Hepatic stellate cell (primary cell): ENCODE results near the gene RAI1.

Experiments used
- DNase-seq: peaks from one replicate; pipeline ENCODE4 v3.0.0; 2011; ENCODE audit warnings: low spot score

The RAI1 gene

DNA sequence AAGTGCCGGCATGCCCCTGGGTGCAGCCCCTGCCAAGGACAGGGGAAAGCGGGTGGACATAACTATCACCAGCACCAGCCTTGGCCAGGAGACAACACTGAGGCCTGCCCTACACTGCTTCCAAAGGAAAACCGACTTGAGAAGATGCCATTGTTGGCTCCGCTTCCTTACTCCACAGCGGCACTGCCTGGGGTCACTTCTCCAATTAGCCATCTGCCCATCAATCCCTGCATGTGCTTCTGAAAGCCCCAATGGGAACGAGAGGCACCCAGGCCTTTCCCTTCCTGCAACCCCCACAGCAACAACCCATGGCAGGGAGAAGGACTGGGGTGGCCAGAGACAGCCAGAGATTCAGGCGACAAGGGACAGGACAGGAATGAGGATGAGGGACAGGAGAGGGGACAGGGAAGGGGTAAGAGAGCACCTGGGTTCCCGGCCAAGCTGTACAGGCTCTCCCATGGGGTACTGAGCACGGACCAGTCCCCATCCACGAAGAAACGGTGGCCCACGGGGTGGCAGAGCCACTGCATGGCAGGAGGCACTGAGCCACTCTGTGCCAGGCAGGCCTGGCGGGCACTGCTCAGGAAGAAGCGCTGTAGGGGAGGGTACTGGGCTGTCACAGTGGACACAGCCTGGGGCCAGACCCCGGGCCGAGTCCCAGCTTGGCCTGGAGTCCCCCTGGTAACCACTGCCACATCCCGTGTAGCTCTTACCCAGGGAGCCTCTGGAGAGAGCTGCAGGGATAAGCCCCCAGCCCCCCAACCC, 134.4 kb downstream of the RAI1 start:
- DNase-seq, result no peak

DNA sequence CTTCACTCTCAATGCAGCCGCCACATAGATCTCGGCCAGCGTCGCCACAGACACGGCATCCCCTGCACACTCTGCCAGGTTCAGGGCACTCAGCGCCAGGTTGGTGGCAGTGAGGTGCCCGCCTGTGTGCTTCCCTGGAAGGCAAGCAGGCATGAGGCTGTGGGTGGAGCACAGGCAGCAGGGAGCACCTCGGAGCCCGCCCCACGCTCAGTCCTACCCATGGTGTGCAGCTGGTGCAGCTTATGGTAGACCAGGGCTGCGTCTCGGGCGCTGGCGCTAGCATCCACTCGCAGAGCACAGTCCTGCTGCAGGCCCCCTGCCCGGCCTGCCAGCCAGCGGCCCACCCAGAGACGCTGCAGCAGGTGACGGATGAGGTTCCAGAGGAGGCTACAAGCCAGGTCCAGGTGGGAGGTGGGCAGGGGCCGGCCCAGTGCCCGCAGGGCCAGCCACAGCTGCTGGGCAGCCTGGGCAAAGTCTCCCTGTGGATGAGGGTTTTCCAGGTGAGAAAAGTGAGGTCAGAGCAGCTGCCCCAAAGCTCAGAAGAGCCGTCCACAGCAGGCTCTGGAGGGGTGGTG, 135.1 kb downstream of the RAI1 start:
- DNase-seq, result no peak

DNA sequence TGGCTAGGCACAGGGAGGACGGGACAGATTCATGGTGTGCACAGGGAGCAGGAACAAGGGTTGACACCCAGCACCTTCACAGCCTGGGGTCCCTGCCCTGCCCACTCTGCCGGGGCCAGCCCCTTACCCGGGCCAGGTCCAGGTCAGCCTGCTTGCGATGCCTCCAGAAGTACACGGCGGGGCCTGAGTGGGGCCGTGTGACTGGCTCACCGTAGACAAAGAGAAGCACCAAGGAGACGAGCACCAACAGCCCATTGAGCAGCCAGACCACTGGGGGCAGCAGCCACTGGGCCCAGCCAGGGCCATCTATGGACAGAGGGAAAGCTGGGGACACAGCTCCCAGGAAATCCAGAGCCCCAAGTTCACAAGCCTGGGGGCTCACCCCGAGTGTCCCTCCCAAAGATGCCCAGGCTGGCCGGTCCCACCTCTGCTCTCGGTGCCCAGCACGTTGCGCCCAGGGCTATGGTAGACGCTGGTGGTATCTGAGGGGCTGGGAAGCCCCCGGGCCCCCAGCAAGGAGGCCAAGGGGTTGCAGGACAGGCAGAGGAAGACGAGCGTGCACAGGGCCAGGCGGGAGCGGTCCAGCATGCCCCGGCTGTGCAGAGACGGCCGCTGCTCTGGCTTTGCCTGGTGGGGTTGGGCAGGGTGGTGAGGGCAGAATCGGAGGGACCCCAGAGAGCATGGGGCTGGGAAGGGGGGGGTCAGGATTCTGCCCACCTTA, 135.7 kb downstream of the RAI1 start:
- no peak for DNase-seq

DNA sequence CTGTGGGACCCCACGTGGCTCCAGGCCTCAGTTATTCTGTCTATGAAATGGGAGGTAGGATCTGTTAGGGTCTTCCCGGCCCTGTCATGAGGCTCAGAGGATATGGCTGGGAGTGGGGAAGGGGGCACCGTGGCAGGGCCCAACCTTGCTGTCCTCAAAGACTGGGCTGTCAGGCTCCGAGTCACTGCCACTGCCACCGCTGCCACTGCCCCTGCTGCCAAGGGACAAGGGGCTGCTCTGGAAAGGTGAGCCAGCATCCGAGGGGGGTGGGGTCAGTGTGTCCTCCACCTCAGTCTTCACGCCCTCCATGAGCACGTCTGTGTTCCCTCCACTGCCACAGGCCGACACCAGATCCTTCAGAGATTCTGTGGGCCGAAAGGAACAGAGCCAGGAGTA, 136.3 kb downstream of the RAI1 start:
- DNase-seq, result no peak

- no peak for DNase-seq
Observed at GRCh38 chr17:17818088-17818526, 136.8 kb downstream of the RAI1 start.

- DNase-seq, result no peak
Observed at GRCh38 chr17:17819111-17819510, 137.9 kb downstream of the RAI1 start.

- peak; percentile 93 for DNase-seq
Observed at GRCh38 chr17:17819561-17819995, 138.3 kb downstream of the RAI1 start.

GRCh38 chr17:17820046-17820445, 138.8 kb downstream of the RAI1 start:
- DNase-seq, result no peak

DNA sequence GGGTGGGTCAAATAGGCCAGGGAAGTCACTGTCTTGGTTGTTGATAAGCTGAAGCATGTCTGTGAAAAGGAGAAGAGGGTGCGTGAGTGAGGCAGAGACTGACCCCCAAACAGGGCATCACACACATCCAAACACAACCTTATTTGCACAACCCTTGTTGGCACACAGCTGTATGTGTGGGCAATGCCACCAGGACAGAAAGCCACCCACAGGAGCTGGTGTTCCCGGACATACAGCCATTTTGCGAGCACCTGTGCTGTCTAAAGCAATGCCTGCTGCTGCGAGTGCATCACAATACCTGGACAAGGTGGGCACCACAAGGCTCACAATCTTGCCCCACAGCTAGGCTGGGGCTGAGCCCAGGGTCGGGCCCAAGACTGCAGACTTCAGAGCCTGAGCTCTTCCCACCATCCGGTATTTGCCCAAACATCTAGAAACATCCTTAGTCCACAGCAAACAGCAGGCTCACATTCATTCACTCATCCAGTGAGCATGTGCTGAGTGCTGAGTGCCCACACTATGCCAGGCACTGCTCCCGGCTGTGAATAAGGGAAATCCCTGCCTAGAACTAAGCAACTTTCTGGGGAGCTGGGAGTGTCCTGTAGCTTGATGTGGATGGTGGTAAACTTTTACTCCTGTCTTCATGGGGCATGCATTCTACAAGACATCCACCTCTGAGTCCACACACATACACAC, 139.4 kb downstream of the RAI1 start:
- DNase-seq, result no peak

GRCh38 chr17:17822189-17822588, 140.9 kb downstream of the RAI1 start:
- no peak for DNase-seq

GRCh38 chr17:17822616-17823015, 141.4 kb downstream of the RAI1 start:
- DNase-seq, result no peak

DNA sequence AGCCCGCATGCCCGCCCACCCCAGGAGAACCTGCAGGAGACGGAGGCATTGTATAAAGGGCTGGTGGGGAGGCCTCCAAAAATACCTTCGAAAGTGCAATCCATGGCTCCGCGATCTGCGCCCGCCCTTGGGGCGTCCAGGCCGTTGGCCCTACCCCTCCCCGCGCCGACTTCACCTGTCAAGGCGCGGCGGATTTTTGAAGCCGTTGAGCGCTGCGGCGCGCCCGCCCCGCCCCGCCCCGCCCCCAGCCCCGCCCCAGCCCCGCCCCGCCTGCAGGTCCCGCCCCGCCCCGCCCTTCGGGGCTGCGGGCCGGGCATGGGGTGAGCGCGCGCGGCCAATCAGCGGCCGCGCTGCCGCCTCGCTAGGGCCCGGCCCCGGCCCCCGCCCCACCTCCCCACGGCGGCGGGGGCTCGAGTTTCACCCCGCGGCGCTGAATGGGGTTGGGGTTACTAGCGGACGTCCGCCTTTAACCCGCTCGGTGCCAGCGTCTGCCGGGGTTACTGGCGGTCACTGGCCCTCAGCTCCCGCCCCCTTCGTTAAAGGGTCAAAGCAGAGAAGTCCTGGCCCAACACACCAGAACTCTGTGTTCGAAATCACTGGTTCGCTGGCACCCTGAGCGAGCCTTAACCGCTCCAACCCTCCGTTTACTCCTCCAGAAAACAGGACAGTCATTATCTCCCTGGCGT, 142.3 kb downstream of the RAI1 start:
- DNase-seq, result peak; percentile 98

DNA sequence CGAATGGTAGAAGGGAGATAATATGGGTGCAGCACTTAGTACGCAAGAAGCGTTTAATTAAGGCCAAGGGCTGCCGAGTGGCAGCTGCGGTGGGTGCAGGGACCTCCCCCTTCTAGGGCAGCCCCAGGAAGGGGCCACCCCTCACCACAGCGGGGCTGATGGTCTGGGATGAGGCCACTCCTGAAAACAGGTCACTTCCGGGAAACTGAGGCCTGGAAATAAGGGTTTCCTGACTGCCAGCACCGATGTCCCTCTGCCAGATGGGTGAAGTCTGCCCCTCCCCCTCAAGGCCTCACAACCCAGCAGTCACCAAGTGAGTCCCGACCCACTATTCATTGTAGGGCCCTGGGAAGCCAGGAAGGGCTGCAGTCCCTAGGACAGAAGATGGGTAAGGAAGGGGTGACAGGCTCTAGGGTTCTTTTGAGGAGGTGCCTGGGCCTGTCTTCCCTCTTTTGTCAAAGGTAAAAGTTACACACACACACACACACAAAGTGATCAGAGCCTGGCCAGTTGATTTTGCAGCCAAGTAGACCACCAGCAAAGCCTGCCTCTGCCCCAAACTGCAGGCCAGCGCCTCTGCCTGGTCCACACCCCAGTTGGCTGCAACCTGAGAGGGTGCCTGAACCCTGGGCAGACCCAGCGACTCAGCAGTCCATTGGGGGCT, 143.0 kb downstream of the RAI1 start:
- DNase-seq, result no peak

DNA sequence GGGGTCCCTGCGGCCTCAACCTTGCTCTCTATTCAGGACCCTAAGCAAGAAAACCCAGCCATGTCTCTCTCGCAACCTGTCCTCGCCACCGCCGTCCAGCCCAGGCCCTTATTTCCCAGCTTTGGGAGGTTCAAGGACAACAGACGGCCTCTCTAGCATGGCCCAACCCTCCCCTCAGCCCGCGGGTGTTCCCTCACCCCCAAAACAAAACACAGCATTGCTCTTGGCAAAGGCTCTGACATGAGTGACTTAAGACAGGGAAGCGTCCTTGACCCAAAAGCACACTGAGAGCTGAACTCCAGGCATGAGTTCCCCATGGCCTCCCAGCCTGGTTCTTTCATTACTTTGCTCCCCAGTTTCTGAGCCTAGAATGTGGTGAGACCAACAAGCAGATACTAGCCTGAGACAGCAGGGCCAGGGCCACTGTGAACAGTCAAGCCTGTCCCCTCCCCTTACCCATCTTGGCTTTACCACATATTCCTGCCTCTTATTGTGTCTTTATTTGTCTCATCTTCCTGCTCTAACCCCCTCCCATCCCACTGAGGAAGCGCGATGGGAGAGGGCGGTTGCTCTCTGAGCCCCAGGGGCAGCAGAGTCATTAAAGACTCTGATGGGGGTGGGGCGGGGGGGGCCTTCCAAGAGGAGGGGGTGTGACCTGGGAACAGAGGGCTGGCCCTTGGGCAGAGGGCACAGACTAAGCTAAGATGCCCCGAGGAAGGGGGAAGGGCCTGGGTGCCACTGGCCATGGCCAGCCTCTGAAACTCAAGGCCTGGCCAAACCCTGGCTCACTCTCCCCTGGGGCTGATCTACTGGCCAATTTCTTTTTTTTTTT, 143.7 kb downstream of the RAI1 start:
- no peak for DNase-seq

DNA sequence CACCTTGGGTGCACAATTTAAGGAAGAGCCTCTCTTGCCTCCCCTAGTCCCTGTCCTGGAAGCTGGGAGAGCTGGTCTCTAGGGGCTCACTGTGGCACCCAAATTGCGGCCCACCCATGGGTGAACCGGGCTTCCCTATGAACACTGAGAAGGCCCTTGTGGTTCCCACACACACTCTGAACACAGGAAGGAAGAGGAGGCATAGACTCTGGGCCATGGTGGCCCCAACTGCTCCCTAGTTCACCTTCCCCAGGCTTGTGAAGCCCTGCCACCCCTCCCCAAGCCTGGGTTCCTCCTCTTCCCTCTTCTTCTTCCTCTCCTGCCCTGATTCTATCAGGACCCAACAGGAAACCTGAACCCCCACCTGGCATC, 145.1 kb downstream of the RAI1 start:
- no peak for DNase-seq

GRCh38 chr17:17826942-17827785, 145.9 kb downstream of the RAI1 start:
- no peak for DNase-seq

- DNase-seq, result no peak
Observed at GRCh38 chr17:17827826-17828621, 146.8 kb downstream of the RAI1 start.

DNA sequence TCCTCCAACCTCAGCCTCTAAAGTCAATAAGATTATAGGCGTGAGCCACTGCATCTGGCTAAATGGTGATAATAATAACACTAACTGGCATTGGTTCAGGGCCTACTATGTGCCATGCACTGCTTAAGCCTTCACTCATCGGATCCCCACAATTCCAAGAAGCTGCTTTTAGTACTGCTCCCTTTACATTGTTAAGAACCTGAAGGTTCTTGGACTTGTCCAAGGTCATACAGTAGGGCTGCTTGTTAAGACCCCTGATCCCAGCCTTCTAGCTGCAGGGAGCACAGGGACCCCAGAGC, 149.0 kb downstream of the RAI1 start:
- no peak for DNase-seq

GRCh38 chr17:17830740-17831207, 149.5 kb downstream of the RAI1 start:
- DNase-seq, result no peak
